PC-9 (cell line): ENCODE results near the gene AMDHD1. TPM values are rescaled to one million over a fixed set of nuclear protein-coding genes. Genes with fewer than 3 reads are reported as not detected.
A peak's percentile ranks its signal among the peaks of the same experiment; 100 is the strongest.

Experiments
- BruUV-seq: library from RNA; stranded (reverse); fragments of 400-500 nt; replicated peaks from 2 replicates; lab custom pipeline; 2021; lab: Mats Ljungman, UMichigan
- CTCF ChIA-PET: fragments of 300-600 bp; sonication (Branson Sonifier 250); formaldehyde crosslinking; loops from one replicate; lab custom pipeline; 2022; ENCODE audit warnings: antibody characterized with exemption; lab: Charles Lee
- POLR2A ChIA-PET: fragments of 300-600 bp; sonication (Branson Sonifier 250); formaldehyde crosslinking; loops from one replicate; lab custom pipeline; 2022; ENCODE audit warnings: antibody characterized with exemption; ENCODE audit not compliant: unreplicated experiment; lab: Charles Lee
- DNase-seq, 2 experiments: peaks; one replicate each; pipeline versions ENCODE4 v3.0.0 to v3.0.0-alpha.2; 2015 to 2022; ENCODE audit warnings: mixed read lengths in 1 of 2
- H2AFZ ChIP-seq: fragments of 200-600 bp; sonication (generic); 2 replicates; pipeline ENCODE4 v1.8.1; 2017; ENCODE audit warnings: antibody characterized with exemption
- H3F3A ChIP-seq: fragments of 200-600 bp; sonication (generic); 2 replicates; pipeline ENCODE4 v1.8.1; 2017; ENCODE audit warnings: antibody characterized with exemption, mild to moderate bottlenecking, low read depth; ENCODE audit not compliant: insufficient read depth
- H3K27ac ChIP-seq: fragments of 200-600 bp; sonication (generic); 2 replicates; pipeline ENCODE4 v1.6.1; 2016; ENCODE audit warnings: mixed run types
- H3K27me3 ChIP-seq: fragments of 200-600 bp; sonication (generic); 2 replicates; pipeline ENCODE4 v1.6.1; 2016; ENCODE audit warnings: low read depth, mixed run types; ENCODE audit not compliant: insufficient read depth
- H3K36me3 ChIP-seq: fragments of 200-600 bp; sonication (generic); 2 replicates; pipeline ENCODE4 v1.6.1; 2016; ENCODE audit warnings: low read depth, mixed run types
- H3K4me1 ChIP-seq: fragments of 200-600 bp; sonication (generic); replicated peaks from 2 replicates; pipeline ENCODE4 v1.6.1; 2016; ENCODE audit warnings: mixed run types; ENCODE audit not compliant: insufficient read depth
- H3K4me2 ChIP-seq: fragments of 200-600 bp; sonication (generic); 2 replicates; pipeline ENCODE4 v1.6.1; 2017; ENCODE audit warnings: mixed run types
- H3K4me3 ChIP-seq: fragments of 200-600 bp; sonication (generic); 2 replicates; pipeline ENCODE4 v1.6.1; 2016; ENCODE audit warnings: mixed run types
- H3K79me2 ChIP-seq: fragments of 200-600 bp; sonication (generic); 2 replicates; pipeline ENCODE4 v1.6.1; 2017; ENCODE audit warnings: low read depth, mixed run types
- H3K9me2 ChIP-seq: fragments of 200-600 bp; sonication (generic); 2 replicates; pipeline ENCODE4 v1.8.1; 2017; ENCODE audit warnings: mild to moderate bottlenecking; ENCODE audit not compliant: insufficient read depth
- H3K9me3 ChIP-seq: fragments of 200-600 bp; sonication (generic); 2 replicates; pipeline ENCODE4 v1.8.1; 2016; ENCODE audit warnings: low read depth; ENCODE audit not compliant: insufficient read depth
- H4K20me1 ChIP-seq: fragments of 200-600 bp; sonication (generic); 2 replicates; pipeline ENCODE4 v1.8.1; 2017; ENCODE audit not compliant: insufficient read depth
- EZH2 ChIP-seq: fragments of 200-600 bp; sonication (generic); IDR thresholded peaks from 2 replicates; pipeline ENCODE4 v1.8.0; 2017; ENCODE audit warnings: antibody characterized with exemption, low read depth
- intact Hi-C: fragments of 100-400 bp; cut with micrococcal nuclease; formaldehyde crosslinking; loops from one replicate; pipeline ENCODE4 v1.10.0; 2022; ENCODE audit not compliant: unreplicated experiment
- total RNA-seq: library from RNA; stranded (reverse); gene quantifications from 2 replicates; pipeline ENCODE4 v1.2.3, GENCODE V29; 2021
- TF ChIP-seq, protein P1 (sequence below): fragments of 200-600 bp; sonication (generic); conservative IDR thresholded peaks from 2 replicates; pipeline ENCODE4 v1.6.1; 2017; ENCODE audit warnings: mixed run types, antibody characterized with exemption, mild to moderate bottlenecking, moderate library complexity

The AMDHD1 gene
- total RNA-seq, 1 experiment from 2014 or later = 2.9 TPM

DNA sequence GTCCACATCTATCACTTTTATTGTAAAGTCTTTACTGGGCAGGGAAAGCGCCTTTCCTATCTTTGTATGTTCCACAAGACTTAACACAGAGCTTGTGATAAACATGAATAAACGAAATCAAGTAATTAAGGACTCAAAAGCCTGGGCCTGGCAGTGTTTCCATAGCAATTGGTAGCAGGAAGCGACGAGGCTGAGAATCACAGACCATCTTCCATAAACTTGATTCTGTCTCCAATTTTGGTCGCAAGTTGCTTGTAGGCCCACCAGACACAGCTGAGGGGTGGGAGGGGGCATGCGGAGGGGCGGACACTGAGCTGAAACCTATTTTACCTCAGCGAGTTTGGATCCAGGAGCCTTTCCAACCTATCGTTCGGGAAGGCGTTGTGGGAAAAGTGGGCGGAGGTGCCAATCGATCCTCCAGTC lies 1.0 kb upstream of the AMDHD1 start:
- H3K4me1 ChIP-seq = peaks cover 5% of the 10 kb centered on the region; the same call in 1 of the 2 replicates
- no peaks in the 10 kb centered on the region for H3K27me3 ChIP-seq
- ChIA-PET CTCF (interaction anchor here (0.6 to 0.9 kb wide), 2 partner anchors 115 to 376 kb away, joined by 3 read pairs; no protein-coding TSS in a partner anchor), POLR2A (interaction anchor here (0.7 kb wide), 1 partner anchor 9 kb away, joined by 3 read pairs; no protein-coding TSS in a partner anchor)
- peak overlapping the region; percentile 85 for H3K4me3 ChIP-seq
- H3K9me2 ChIP-seq = no peaks in the 10 kb centered on the region
- H2AFZ ChIP-seq = peak overlapping the region; percentile 83
- H3K79me2 ChIP-seq = 0 out of 2 replicates have a peak, but pooled peaks cover 3% of the 10 kb centered on the region
- H3K9me3 ChIP-seq = no peaks in the 10 kb centered on the region
- H3K4me2 ChIP-seq = peak overlapping the region; percentile 78
- H4K20me1 ChIP-seq = no peaks in the 10 kb centered on the region
- H3K36me3 ChIP-seq = no peaks in the 10 kb centered on the region
- intact Hi-C loops = no loop called here
- BruUV-seq = TSS peak; percentile 92
- H3K27ac ChIP-seq = peak overlapping the region; percentile 52
- TF ChIP-seq EZH2 = no peak
- TF ChIP-seq, protein P1, sequence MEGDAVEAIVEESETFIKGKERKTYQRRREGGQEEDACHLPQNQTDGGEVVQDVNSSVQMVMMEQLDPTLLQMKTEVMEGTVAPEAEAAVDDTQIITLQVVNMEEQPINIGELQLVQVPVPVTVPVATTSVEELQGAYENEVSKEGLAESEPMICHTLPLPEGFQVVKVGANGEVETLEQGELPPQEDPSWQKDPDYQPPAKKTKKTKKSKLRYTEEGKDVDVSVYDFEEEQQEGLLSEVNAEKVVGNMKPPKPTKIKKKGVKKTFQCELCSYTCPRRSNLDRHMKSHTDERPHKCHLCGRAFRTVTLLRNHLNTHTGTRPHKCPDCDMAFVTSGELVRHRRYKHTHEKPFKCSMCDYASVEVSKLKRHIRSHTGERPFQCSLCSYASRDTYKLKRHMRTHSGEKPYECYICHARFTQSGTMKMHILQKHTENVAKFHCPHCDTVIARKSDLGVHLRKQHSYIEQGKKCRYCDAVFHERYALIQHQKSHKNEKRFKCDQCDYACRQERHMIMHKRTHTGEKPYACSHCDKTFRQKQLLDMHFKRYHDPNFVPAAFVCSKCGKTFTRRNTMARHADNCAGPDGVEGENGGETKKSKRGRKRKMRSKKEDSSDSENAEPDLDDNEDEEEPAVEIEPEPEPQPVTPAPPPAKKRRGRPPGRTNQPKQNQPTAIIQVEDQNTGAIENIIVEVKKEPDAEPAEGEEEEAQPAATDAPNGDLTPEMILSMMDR = no peak
- no peak for DNase-seq
- no peaks in the 10 kb centered on the region for H3F3A ChIP-seq

DNA sequence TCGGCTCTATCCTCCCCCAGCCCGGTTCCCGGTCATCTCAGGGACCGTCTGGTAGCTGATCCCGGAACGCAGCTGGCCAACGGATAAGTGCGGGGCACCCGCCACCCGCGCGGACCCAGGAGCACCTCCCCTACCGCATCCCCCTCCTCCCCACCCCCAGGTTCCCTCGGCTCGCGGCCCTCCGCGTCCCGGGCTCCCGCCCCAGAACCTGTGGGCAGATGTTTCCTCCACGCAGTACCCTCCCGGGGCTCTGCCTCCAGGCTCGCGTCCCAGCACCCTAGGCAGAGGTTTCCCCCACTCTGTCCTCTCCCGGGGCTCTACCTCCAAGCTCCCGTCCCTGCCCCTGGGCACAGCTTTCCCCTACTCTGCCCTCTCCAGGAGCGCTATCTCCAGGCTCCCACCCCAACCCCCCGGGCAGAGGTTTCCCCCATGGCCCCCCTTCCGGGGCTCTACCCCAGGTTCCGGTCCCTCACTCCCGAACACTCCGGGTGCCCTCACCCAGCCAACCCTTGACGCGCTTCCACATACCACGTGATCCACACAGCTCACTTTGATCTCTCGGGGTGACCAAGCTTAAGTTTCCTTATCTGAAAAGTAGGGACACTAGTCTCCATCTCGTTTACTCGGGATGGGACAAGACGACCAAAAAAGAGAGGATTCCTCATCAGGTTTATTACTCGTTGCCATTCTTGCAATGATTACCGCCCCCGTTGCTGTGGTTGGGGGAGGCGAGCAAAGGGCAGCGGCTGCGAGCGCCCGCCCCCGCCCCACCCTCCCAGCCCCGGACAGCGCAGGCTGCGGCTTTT lies 404 bp upstream of the AMDHD1 start, which contains the start of gene CCDC38:
TSS of gene CCDC38 (minus strand) at position 91 of the 806 bp plus-strand sequence. CDS start 6,105 bp downstream, outside the sequence.
- no peaks in the 10 kb centered on the region for H3K9me2 ChIP-seq
- H3K4me3 ChIP-seq = peak within 1 kb of the TSS; percentile 85
- H3K36me3 ChIP-seq = no peaks in the 10 kb centered on the region
- ChIA-PET POLR2A (interaction anchor here (0.7 kb wide), 2 partner anchors 9 to 77 kb away, joined by 3 read pairs; no protein-coding TSS in a partner anchor), CTCF (interaction anchor here (0.6 to 0.9 kb wide), 2 partner anchors 116 to 377 kb away, joined by 3 read pairs; no protein-coding TSS in a partner anchor)
- TF ChIP-seq EZH2 = no peak
- TF ChIP-seq, protein P1 = no peak
- peak within 1 kb of the TSS; percentile 52 for H3K27ac ChIP-seq
- peak within 1 kb of the TSS; percentile 83 for H2AFZ ChIP-seq
- intact Hi-C loops = no loop called here
- H3K79me2 ChIP-seq = 0 out of 2 replicates have a peak, but pooled peaks cover 3% of the 10 kb centered on the region
- no peaks in the 10 kb centered on the region for H3K9me3 ChIP-seq
- H3F3A ChIP-seq = no peaks in the 10 kb centered on the region
- peak within 1 kb of the TSS; percentile 78 for H3K4me2 ChIP-seq
- BruUV-seq = no TSS peak
- peak; percentile 69 to 74 for DNase-seq
- no peaks in the 10 kb centered on the region for H3K27me3 ChIP-seq
- no peaks in the 10 kb centered on the region for H4K20me1 ChIP-seq
- peaks cover 5% of the 10 kb centered on the region; the same call in 1 of the 2 replicates for H3K4me1 ChIP-seq

DNA sequence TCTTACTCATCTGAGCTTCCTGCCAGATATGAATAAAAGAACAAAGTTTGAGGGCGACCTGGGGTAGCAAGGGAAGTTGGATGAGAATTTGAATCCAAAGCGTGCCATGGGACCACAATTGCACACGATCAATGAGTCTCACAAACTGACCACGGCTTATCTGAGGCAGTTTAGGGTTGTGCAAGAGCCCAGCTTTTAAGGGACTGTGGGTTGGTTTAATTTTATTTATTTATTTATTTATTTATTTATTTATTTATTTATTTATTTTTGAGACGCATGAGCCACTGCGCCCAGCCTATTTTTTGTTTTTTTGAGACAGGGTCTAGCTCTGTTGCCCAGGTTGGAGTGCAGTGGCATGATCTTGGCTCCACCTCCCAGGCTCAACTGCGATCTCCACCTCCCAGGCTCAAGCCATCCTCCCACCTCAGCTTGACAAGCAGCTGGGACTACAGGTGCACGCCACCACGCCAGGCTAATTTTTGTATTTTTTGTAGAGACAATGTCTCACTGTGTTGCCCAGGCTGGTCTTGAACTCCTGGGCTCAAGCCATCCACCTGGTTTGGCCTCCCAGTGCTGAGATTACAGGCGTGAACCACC lies 1.1 kb downstream of the AMDHD1 start:
- DNase-seq = no peak
- ChIA-PET CTCF (no interaction called here), POLR2A (no interaction called here)
- Histone ChIP-seq H3K27ac (no peak overlapping the region), H3K9me2 (no peaks in the 10 kb centered on the region), H3F3A (no peaks in the 10 kb centered on the region), H3K79me2 (0 out of 2 replicates have a peak, but pooled peaks cover 3% of the 10 kb centered on the region), H3K27me3 (no peaks in the 10 kb centered on the region), H3K36me3 (no peaks in the 10 kb centered on the region), H3K4me1 (peaks cover 5% of the 10 kb centered on the region; the same call in 1 of the 2 replicates), H2AFZ (peak overlapping the region; percentile 83; the same call in 1 of the 2 replicates), H3K4me2 (peak overlapping the region; percentile 78), H3K4me3 (no peak overlapping the region), H3K9me3 (no peaks in the 10 kb centered on the region), H4K20me1 (no peaks in the 10 kb centered on the region)
- TF ChIP-seq, protein P1 = no peak
- no peak for TF ChIP-seq EZH2
- BruUV-seq = no TSS peak
- intact Hi-C loops = no loop called here
